ENCODE measurements around the gene LCN15.

LCN15 gene

DNA sequence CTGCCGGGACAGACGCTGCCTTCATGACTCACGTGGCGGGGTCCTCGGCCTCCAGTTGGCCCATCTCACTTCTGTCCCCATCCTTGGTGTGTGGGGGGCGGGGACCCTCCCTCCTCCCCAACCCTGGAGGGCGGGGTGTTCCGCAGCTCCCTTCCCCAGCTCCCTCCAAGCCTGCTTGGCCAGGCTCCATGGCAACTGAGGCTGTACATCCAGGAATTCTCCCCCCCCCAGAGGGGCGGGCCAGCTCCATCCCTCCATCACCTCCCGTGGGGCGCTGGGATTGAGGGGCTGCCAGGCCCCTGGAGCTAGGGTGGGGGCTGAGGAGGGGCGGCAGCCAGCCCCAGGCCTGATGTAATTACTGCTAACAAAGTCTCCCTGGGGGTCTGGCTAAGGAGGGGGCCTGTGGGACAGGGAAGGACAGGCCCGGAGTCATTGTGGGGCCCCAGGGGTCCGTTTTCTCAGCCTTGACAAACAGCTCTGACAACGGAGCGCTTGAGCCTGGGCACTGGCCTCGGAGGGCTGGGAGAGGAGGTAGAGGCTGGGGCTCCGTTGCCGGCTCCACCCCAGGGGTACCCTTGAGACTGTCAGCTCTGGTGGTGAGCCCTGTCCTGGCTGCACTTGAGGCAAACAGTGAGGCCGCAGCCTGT is 43.9 kb downstream of the LCN15 start:
- no peak for DNase-seq (ENCODE audit: low read depth)
- TF ChIP-seq, protein P1, sequence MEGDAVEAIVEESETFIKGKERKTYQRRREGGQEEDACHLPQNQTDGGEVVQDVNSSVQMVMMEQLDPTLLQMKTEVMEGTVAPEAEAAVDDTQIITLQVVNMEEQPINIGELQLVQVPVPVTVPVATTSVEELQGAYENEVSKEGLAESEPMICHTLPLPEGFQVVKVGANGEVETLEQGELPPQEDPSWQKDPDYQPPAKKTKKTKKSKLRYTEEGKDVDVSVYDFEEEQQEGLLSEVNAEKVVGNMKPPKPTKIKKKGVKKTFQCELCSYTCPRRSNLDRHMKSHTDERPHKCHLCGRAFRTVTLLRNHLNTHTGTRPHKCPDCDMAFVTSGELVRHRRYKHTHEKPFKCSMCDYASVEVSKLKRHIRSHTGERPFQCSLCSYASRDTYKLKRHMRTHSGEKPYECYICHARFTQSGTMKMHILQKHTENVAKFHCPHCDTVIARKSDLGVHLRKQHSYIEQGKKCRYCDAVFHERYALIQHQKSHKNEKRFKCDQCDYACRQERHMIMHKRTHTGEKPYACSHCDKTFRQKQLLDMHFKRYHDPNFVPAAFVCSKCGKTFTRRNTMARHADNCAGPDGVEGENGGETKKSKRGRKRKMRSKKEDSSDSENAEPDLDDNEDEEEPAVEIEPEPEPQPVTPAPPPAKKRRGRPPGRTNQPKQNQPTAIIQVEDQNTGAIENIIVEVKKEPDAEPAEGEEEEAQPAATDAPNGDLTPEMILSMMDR (IDR thresholded peaks at IDR 0.05; ENCODE audit: insufficient read depth, low read depth, low read length, missing control alignments) = no peak
- no peak overlapping the region for H3K4me3 ChIP-seq (ENCODE audit: low read depth, low read length)

DNA sequence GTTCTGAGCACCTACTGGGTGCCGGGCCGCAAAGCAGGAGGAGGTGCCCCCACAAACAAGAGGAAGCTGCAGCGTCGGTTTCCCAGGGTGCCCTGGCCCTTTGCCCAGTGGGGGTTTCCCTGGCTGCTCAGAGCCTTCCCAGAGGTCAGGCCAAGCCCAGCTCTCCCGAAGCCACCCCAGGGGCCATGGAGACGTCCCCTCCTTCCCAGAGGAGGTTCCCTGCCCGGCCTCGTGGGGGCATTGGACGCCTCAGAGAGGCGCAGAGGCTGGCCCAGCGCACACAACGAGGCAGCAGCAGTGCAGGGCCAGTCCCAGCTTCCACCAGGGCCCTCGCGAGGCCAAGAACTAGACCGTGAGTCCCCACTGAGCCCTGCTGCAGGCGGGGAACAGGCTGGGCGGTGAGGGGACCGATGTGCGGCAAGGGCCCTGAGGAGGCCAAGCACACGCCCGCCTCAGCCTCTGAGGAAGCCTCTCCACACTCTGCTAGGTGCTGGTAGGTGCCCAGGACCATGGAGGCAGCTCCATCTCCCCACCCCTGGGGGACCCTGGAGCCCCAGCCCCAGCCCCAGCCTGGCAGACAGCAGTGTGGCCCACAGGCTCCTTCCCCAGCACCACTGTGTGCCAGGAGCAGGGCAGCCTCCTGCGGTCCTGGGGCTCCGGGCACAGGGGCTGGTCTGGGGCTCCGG is 45.0 kb downstream of the LCN15 start:
- no peak for DNase-seq (ENCODE audit: low read depth)
- TF ChIP-seq, protein P1 (IDR thresholded peaks at IDR 0.05; ENCODE audit: insufficient read depth, low read depth, low read length, missing control alignments) = no peak
- H3K4me3 ChIP-seq (ENCODE audit: low read depth, low read length) = no peak overlapping the region

DNA sequence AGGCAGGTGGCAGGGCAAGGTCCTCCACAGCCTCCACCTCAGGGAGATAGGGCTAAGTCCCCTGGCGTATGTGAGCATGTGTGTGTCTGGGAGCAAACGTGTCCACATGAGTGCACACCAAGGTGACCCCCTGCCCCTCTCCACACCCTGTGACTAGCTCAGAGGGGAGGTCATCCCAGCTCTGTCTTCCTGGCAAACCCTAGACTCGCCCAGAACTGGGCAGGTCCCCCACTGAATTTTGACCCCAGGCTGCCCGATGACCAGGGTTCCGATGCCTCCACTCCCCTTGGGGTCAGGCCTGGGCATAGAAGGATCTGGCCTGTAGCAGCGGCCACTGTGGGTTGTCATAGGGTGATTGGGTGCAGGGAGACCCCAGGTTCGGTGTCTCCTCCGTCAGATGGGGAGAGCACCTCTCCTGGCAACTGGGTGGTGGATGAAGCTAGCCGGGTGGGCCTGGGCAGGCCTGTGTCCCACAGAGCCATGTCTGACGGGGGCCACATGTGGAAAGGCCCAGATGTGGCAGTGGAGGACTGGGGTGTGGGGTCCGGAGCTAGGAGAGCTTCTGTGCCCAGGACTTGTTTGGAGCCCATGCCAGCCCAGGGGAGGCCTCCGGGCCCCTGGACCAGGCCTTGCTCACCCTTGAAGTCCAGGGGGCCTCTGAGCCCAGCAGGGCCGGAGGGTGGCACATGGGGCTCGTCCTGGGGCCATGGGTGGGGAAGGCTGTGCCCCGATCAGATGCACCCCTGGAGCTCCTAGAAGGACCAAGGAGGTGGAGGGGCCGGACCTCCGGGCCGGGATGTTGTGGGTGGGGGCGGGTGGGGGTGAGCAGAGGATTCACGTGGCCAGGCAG is 45.7 kb downstream of the LCN15 start:
- TF ChIP-seq, protein P1 (IDR thresholded peaks at IDR 0.05; ENCODE audit: insufficient read depth, low read depth, low read length, missing control alignments) = no peak
- DNase-seq (ENCODE audit: low read depth) = no peak
- no peak overlapping the region for H3K4me3 ChIP-seq (ENCODE audit: low read depth, low read length)

GRCh38 chr9:136717399-136717798 is 46.9 kb downstream of the LCN15 start:
- DNase-seq (ENCODE audit: low read depth) = no peak
- TF ChIP-seq, protein P1 (IDR thresholded peaks at IDR 0.05; ENCODE audit: insufficient read depth, low read depth, low read length, missing control alignments) = no peak
- no peak overlapping the region for H3K4me3 ChIP-seq (ENCODE audit: low read depth, low read length)

GRCh38 chr9:136714893-136715274 is 49.4 kb downstream of the LCN15 start:
- no peak overlapping the region for H3K4me3 ChIP-seq (ENCODE audit: low read depth, low read length)
- TF ChIP-seq, protein P1 (IDR thresholded peaks at IDR 0.05; ENCODE audit: insufficient read depth, low read depth, low read length, missing control alignments) = no peak
- DNase-seq (ENCODE audit: low read depth) = no peak

DNA sequence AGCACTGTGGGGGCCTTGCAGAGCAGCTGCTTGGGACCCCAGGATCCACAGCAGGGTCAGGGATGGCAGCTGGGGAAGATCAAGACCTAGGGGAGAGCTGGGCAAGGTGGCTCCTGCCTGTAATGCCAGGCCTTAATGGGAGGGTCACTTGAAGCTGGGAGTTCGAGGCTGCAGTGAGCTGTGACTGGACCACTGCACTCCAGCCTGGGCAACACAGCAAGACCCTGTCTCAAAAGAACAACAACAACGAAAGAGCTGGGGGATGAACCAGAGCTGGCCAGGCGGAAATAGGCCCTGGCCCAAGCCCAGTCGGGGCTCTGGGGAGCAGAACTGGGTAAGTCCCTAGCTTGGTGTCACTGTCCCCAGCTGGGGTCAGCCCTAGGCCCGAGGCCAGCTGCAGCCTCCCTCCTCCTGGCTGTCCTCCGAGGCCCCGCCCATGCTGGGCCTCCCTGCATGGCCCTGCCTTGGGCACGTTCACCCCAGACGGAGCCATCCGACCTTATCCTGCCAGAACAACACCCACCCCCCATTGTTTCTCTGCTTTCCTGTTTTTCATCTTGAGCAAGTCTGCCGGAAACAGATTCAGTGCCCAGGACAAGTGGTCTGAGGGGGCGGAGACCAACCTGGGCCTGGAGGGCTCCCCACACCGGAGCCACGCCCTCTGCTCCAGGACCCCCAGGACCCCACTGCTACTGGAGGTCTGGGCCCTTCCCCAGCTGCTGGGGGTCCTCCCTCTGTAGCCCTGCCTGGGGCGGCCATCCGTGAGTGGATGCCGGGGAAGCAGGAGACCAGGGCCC is 50.0 kb downstream of the LCN15 start:
- no peak overlapping the region for H3K4me3 ChIP-seq (ENCODE audit: low read depth, low read length)
- TF ChIP-seq, protein P1 (IDR thresholded peaks at IDR 0.05; ENCODE audit: insufficient read depth, low read depth, low read length, missing control alignments) = no peak
- DNase-seq (ENCODE audit: low read depth) = no peak
